GM18519 (cell line): Measurements from ENCODE around the gene HOOK2.
"Not testable (repeated sequence)": the region's sequence is repeated elsewhere in the genome, so short reads cannot be mapped to it uniquely, and the experiment has no call there.

ENCODE experiments used
- ATAC-seq: cut with Tn5 transposase; IDR thresholded peaks from one replicate; pipeline ENCODE4 v1.9.1; 2021; ENCODE audit warnings: mild to moderate bottlenecking, moderate library complexity; ENCODE audit not compliant: unreplicated experiment, low FRiP score

HOOK2 gene

DNA sequence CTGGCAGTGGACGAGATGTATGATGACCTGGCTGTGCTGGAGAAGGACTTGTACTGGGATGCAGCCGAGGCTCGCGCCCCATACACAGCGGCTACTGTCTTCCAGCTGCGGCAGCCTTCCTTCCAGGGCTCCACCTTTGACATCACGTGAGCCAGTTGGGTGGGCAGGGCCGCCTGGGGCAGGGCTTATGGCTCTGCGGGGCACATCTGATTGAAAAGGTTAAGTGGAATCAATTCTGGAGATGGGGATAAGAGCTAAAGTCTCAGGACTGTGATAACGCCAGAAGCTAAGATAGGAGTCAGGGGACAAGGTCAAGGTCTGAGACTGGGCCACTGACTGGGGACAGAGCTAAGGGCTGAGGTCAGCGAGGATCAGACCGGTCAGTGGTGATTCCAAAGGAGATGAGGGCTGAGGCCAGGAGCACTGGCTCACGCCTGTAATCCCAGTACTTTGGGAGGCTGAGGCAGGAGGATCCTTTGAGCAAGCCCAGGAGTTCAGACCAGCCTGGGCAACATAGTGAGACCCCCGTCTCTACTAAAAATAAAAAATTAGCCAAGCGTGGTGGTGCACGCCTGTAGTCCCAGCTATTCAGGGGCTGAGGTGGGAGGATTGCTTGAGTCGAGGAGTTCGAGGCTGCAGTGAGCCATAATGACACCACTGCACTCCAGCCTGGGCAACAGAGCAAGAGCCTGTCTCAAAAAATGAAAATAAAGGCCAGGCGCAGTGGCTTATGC lies 19.0 kb downstream of the HOOK2 start:
- ATAC-seq: no peak

DNA sequence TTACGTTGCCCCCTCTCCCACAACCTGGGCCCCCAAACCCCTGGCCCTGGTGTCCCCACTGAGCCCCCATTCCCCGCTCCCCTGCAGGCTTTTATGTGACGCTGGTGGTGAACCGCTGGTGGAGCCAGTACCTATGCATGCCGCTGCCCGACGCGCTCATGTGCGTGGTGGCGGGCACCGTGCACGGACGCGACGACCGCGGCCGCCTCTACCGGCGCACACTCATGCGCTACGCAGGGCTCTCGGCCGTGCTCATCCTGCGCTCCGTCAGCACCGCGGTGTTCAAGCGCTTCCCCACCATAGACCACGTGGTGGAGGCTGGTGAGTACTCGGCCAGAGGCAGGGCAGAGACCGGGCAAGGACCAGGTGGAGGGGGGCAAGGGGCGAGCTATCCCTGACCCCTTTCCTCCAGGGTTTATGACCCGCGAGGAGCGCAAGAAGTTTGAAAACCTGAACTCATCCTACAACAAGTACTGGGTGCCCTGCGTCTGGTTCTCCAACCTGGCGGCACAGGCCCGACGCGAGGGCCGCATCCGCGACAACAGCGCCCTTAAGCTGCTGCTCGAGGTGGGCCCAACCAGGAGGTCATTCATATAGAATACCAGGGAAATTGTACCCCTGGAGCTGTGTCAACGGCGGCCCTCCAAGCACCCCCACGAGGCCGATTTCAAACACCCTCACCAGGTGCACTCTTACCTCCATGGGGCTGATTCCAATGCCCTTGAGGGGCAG lies 20.7 kb downstream of the HOOK2 start:
- no peak for ATAC-seq

DNA sequence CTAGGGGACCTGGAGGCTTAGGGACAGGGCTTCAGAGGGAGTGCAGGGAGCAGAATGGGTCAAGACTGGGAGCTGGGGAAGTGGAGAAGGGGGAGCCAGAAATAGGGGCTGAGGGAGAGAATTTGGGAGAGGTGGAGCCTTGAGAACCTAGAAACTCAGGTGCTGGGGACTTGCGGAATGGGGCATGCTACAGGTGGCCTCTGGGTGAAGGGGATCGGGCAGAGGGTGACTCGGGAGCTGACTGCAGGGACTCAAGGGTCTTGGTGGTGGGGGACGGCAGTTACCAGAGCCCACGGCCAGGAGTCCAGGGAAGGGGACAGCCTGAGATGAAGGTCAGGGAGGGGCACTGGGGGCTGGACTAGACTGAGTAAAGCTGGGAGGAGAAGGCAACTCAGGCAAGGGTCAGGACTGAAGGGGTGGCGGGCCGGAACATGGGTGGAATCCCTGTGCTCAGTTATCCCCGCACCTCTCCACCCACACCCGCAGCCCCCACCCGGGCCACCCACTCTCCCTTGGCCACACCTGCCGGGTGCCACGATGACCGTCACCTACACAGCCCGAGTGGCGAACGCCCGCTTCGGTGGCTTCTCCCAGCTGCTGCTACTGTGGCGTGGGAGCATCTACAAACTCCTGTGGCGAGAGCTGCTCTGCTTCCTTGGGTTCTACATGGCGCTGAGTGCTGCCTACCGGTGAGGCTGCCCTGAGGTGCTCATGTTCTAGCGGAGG lies 23.1 kb downstream of the HOOK2 start:
- no peak for ATAC-seq

DNA sequence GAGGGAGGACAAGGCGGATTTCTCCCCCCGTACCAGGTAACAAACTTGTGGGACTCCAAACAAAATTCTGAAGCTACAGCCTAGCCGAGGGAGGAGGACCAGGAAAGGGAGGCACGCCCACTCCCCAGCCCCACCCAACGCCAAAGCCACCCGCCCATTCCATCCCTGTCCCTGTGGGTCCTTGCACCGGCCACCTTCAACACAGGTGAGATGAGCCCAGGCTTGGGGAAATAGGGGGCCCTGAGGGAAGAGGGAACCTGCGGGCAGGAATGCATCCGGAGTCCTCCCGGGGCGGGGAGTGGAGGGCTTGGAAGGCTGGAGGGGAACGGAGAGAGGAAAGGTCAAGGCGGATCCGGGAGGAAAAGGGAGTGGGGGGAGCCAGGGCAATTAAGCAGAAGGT lies 23.7 kb downstream of the HOOK2 start, which contains the start of gene BEST2:
BEST2 (plus strand) TSS at position 157 of the 400 bp plus-strand sequence. CDS start 802 bp downstream, outside the sequence.
- no peak for ATAC-seq

DNA sequence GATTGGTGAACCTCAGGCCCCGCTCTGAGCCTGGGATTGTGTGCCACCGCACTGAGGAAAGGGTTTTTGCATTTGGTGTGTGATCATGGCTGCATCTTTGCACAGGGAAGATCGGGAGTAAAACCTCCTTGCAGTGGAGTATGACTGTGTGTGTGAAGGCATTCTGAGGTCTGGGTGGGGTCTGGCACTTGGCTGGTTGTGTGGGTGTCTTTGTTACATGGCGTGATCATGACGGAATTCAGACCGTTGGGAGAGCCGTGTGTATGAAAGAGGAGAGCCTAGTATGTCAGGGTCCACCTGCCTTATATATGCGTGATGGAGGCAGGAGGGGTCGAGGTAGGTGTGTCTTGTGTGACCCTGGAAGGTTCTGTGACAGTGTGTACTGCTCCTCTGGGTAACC lies 24.5 kb downstream of the HOOK2 start:
- ATAC-seq: no peak

DNA sequence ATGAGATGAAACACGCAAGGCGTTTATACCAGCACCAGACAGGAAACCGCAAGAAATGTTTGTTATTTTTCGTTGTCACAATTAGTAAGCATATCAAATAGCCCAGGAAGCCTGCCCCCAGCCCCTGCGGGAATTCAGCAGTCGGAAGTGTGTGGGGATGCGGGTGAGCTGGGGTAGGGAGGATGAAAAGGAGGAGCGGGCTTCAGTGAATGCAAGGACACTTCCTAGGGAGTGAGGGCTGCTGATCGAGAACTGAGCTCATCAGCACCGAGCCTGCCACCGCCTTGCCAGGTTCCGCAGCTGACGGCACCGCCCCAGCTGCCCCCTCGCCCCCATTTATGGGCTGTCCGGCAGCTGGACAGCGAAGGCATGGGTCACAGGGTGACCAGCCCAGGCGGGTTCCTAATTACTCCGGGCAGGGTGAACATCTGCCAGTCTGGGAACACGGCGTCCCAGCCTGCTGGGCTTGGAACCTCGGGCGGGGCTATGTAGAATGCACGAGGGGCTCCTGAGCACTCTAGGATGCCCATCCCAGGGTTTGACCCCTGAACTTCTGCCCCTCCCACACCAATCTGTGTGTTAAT lies 25.3 kb downstream of the HOOK2 start:
- no peak for ATAC-seq

DNA sequence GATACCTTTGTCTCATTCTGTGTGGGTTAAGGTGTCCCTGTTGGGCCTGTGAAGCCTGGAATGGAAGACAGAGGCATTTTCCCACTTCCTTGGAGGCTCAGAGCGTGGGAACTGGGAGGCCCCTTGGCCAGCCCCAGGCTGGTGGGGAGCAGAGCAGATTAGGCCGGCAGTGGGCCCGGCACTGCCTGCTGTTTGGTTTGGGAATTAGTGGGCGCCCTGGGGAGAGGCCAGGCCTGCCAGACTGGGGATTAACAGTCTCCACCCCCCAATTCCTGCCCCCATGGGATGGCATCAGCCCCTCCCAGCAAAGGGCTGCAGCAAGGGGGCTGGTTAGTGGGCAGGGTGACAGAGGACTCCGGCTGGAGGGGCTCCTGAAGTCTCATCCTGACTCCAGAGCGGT lies 26.9 kb downstream of the HOOK2 start:
- no peak for ATAC-seq

DNA sequence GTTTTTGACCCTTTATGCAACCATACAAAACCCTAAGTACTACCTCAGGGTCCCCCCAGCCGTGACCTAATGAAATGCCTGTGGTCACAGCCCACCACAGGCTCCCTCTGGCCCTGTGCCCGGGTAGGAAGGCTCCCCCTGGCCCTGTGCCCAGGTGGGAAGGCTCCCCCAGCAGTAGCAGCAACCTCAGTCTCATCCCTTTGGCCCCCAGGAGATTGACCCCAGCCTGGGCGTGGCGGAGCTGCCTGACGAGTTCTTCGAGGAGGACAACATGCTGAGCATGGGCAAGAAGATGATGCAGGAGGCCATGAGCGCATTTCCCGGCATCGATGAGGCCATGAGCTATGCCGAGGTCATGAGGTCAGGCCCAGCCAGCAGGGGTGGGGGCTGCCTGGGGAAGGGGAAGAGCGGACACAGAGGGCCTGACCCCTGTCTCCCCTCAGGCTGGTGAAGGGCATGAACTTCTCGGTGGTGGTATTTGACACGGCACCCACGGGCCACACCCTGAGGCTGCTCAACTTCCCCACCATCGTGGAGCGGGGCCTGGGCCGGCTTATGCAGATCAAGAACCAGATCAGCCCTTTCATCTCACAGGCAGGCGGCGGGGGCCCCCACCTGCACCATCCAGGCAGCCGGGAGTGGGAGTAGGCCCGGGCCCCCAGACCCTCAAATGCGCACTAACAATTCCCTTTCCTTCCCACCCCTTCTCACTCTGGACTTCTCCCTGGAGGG lies 30.0 kb downstream of the HOOK2 start:
- no peak for ATAC-seq

DNA sequence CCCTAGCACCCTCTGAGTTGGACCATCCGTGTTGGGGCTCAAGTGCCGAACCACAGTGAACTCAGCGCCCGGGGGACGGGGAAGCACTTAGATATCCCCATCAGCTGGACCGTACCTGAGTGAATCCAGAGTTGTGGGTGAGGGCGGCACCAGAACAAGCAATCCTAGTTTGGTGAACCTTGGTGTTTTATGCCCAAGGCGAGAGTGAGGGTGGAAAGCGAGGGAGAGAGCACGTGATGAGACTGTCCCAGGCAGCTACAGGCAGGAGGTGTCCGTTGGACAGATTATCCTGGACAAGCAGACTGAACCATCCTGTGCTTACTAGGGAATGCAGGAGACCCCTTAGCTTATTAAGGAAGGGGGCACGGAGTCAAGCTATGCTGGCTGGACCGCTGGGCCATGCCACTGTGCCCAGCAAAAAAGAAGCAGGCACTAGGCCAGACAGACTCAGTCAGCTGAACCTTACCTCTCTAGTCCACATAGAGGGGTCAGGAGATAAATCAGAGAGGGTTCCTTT lies 37.5 kb downstream of the HOOK2 start:
- ATAC-seq: no peak

DNA sequence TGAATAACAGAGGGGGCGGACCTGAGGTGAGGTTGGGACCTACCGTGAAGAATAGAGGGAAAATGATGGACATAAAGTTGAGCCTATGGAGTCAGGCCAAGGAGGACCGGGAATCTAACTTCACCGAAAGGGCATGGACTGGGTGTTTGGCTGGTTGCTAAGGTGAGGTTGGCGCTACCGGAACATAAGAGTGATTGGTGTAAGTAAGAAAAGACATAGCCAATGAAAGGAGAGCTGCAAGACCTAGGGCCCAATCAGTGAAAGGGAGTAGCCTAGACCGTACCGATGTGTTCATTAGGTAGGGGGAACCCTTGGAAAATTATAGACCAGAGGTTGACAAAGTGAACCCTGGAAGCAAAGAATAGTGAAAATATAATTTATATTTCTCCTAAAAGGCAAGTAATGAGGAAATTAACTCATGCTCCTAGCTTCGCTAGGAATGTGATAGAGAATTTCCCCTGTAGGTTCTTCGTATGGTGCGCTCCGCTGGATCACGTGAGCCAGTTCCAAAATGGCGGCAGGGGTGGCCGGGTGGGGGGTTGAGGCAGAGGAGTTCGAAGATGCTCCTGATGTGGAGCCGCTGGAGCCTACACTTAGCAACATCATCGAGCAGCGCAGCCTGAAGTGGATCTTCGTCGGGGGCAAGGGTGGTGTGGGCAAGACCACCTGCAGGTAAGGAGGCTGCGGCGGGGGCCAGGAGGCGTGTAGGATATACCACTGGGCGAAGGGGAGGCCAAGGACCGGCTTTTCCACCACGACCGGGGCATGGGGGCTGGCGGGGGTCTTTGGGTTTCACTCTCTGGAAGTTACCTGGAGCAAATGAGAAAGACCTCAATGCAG lies 38.1 kb downstream of the HOOK2 start, which contains the start of gene GET3:
GET3 (plus strand) TSS at position 503 of the 840 bp plus-strand sequence; CDS start at position 512, 9 bp downstream.
- ATAC-seq: peak; percentile 64

DNA sequence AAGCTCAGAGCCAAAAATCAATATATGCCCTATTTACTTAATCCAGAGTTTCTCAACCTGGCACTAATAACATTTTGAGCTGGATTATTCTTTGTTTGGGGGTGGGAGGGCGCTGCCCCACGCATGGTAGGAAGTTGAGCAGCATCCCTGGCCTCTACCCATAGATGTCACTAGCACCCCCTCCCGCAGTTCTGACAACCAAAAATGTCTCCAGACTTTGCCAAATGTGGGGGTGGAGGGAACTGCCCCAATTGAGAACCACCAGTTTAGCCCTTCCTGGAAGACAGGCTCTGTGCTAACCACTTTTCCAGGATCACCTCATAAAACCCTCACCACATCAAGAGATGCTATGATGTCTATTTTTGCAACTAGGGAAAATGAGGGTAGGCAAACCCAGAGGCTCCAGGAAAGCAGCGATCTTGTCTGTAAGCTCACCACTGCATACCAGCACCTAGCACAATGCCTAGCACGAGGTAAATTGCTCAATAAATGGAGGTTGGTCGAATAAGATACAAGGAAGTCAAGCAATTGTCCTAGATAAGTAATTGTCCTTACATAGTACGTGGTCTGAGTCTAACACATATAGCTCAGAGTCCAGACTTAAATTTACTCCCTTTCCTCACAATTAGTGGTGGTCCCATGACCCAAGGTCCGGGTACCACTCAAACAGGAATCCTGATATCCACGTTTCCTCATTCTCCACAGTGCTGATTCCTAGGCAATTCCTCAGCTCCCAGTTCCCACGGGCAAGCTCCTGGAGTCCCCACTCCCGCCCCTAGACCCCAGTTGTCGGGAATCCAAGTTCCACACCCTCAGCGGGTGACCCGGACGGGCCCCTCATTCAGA lies 41.8 kb downstream of the HOOK2 start:
- ATAC-seq: no peak

DNA sequence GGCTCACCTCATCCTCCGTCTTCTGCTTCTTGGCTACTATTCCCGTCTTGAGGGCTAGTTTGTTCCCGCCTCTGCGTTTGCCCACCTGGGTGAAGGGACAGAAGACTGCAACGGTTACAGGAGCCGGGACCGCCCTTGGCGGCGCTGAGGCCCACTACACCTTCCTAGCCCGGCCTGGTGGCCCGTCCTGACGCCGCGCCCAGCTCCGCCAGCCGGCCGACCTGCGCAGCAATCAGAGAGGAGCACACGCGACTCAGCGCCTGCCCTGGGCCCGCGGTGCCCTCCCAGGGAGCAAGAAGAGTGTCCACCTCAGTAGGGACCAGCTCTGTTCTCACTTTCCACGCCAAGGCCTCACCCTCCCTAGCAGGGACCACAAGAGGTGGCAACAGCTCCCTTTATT lies 44.0 kb downstream of the HOOK2 start:
- no peak for ATAC-seq

DNA sequence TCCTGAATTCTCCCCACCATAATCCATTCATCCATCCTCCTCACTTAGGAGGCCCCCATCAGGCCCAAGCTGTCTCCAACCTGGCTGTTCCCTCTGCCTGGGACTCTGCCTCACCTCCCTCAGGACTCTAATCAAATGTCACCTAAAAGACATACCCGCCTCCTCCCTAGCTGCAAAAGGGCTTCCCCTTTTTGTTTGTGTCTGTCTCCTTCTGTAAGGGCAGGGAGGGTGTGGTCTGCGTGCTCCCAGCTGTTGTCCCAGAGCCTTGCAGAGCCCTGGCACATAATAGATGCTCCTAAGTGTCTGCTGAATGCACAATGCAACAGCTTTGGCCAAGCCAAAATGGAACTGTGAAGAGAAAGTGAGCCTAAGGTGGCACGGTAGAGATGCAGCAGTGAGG lies 45.3 kb downstream of the HOOK2 start:
- ATAC-seq: no peak

DNA sequence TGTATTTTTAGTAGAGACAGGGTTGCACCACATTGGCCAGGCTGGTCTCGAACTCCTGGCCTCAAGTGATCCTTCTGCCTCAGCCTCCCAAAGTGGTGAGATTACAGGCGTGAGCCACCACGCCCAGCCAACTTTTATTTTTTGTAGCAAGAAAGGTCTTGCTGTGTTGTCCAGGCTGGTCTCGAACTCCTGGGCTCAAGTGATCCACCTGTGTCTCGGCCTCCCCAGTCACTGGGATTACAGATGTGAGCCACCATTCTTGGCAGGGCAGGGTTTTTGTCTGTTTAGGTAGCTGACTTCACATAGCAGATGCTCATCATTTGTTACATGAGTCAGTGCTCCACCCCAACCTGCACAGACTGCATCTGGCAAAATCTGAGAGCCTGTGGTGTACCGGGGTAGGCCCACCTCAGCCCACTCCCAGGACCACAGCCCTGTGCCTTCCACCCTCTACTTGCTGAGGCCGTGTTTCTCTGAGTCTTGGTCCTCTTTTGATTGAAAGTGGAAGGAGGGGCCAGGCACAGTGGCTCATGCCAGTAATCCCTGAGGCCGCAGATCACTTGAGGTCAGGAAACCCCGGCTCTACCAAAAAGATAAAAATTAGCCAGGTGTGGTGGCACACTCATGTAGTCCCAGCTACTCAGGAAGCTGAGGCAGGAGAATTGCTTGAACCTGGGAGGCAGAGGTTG lies 47.5 kb downstream of the HOOK2 start:
- ATAC-seq: no peak

DNA sequence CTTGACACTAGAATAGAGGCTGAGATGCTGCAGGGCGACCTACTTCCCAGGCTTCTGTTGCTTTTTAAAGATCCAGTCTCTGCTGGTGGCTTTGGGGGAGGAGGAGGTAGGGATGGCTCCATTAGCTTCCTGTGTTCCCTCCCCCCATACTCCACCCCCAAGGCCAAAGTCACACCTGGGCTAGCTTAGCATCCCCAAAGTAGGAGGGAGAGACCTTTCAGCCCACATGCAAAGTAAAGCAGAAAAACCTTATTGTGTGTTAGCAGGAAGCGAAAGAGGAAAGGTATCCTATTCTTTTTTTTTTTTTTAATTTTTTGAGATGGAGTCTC lies 48.4 kb downstream of the HOOK2 start:
- ATAC-seq: no peak

DNA sequence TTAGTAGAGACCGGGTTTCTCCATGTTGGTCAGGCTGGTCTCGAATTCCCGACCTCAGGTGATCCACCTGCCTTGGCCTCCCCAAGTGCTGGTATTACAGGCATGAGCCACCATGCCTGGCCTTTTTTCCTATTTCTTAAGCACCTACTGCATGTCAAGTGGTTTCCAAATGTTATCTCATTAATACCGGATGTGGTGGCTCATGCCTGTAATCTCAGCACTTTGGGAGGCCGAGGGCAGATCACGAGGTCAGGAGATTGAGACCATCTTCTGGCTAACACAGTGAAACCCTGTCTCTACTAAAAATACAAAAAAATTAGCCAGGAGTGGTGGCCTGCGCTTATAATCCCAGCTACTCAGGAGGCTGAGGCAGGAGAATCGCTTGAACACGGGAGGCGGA lies 49.7 kb downstream of the HOOK2 start:
- ATAC-seq: not testable (repeated sequence)

DNA sequence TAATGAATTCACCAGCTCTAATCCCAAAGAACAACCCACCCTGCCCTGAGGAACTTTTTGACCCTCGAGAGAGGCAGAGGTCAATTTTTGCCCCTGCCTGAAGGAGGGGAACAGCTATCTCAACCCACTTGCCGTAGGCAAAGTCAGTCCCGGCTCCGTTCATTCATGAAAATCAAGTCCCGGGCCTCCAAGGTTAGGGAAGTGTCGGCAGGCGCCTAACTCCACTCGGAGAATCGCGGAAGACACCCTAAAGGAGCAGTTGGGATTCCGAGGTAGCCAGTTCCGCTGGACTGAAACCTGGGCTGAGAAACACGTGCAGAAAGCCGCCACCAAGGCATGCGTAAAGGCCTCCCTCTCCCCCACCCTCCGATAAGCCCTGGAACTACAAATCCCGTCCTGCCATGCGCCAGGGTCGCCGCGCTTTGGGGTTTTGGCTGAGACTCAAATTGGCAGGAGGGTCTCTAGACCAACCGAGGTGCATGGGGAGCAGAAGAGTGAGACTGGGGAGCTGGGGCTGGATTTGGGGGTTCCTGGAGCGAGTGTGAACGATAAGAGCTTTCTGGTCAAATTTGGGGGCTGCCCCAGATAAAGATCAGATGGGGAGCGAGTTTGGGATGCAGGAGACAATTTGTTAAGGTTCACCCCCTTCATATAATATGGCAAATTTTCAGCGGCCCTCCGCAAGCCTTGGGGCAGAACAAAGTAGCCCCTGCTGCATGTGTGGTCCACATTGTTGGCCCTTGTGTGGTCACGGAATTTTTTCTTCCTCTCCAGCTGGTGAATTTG lies 51.5 kb downstream of the HOOK2 start, which contains the start of gene TNPO2:
TNPO2 (minus strand) TSS at position 292 of the 786 bp plus-strand sequence. CDS start 2,955 bp downstream, outside the sequence.
- ATAC-seq: no peak
